Loucy (cell line): ENCODE results near the gene RNMT.

ENCODE experiments used
- H2AFZ ChIP-seq: fragments of 200-600 bp; sonication (generic); 2 replicates; pipeline ENCODE4 v1.6.0; 2016; ENCODE audit warnings: antibody characterized with exemption, mild to moderate bottlenecking, low read length, moderate library complexity
- H3F3A ChIP-seq: fragments of 200-600 bp; 2 replicates; pipeline ENCODE4 v1.6.0; 2016; ENCODE audit warnings: antibody characterized with exemption, low read depth, mild to moderate bottlenecking
- H3K27me3 ChIP-seq: fragments of 200-600 bp; sonication (generic); 2 replicates; pipeline ENCODE4 v1.6.1; 2014; ENCODE audit warnings: low read length, mild to moderate bottlenecking; ENCODE audit not compliant: insufficient read depth, poor library complexity, severe bottlenecking
- H3K36me3 ChIP-seq: fragments of 200-600 bp; sonication (generic); 2 replicates; pipeline ENCODE4 v1.6.1; 2016; ENCODE audit warnings: low read length; ENCODE audit not compliant: insufficient read depth
- H3K4me1 ChIP-seq: fragments of 200-600 bp; sonication (generic); 2 replicates; pipeline ENCODE4 v1.5.1; 2014; ENCODE audit warnings: low read length, mild to moderate bottlenecking; ENCODE audit not compliant: insufficient read depth, poor library complexity, severe bottlenecking
- H3K4me2 ChIP-seq: fragments of 200-600 bp; sonication (generic); 2 replicates; pipeline ENCODE4 v1.6.0; 2014; ENCODE audit warnings: antibody characterized with exemption, low read length, low read depth, mild to moderate bottlenecking; ENCODE audit not compliant: poor library complexity, severe bottlenecking
- H3K4me3 ChIP-seq: fragments of 200-600 bp; sonication (generic); 2 replicates; pipeline ENCODE4 v1.5.1; 2014; ENCODE audit warnings: low read length, mild to moderate bottlenecking, mixed read lengths; ENCODE audit not compliant: poor library complexity, severe bottlenecking
- H3K79me2 ChIP-seq: fragments of 200-600 bp; sonication (generic); 2 replicates; pipeline ENCODE4 v1.6.1; 2014; ENCODE audit warnings: low read length; ENCODE audit not compliant: insufficient read depth
- H3K9ac ChIP-seq: fragments of 200-600 bp; sonication (generic); 2 replicates; pipeline ENCODE4 v1.6.0; 2014; ENCODE audit warnings: mild to moderate bottlenecking, low read depth, low read length, moderate library complexity; ENCODE audit not compliant: poor library complexity, severe bottlenecking
- H3K9me2 ChIP-seq: fragments of 200-600 bp; sonication (generic); replicated peaks from 2 replicates; pipeline ENCODE4 v1.6.1; 2016; ENCODE audit warnings: low read depth, low read length, mixed read lengths
- H3K9me3 ChIP-seq: fragments of 200-600 bp; sonication (generic); 2 replicates; pipeline ENCODE4 v1.6.1; 2014; ENCODE audit warnings: mild to moderate bottlenecking, antibody characterized with exemption, low read length, low read depth; ENCODE audit not compliant: insufficient read depth
- H4K20me1 ChIP-seq: fragments of 200-600 bp; sonication (generic); 2 replicates; pipeline ENCODE4 v1.6.0; 2014; ENCODE audit warnings: antibody characterized with exemption, low read length, mild to moderate bottlenecking; ENCODE audit not compliant: insufficient read depth, poor library complexity, severe bottlenecking
- CTCF ChIP-seq: fragments of 200-600 bp; sonication (generic); conservative IDR thresholded peaks from 2 replicates; pipeline ENCODE4 v1.5.1; 2014; ENCODE audit warnings: mild to moderate bottlenecking, antibody characterized with exemption, low read length
- EZH2phosphoT487 ChIP-seq: fragments of 200-600 bp; IDR thresholded peaks from 2 replicates; pipeline ENCODE4 v1.6.1; 2018; ENCODE audit warnings: antibody characterized with exemption, mild to moderate bottlenecking, moderate library complexity, borderline replicate concordance

The RNMT gene

GRCh38 chr18:13804305-13804704, 77.8 kb downstream of the RNMT start:
- Histone ChIP-seq H3K4me3 (no peak overlapping the region), H4K20me1 (no peaks in the 10 kb centered on the region), H3K36me3 (no peaks in the 10 kb centered on the region), H3K9me2 (no peaks in the 10 kb centered on the region), H3K4me2 (no peak overlapping the region), H3K4me1 (no peaks in the 10 kb centered on the region), H3K9ac (no peak overlapping the region), H3K27me3 (no peaks in the 10 kb centered on the region), H3F3A (no peaks in the 10 kb centered on the region), H2AFZ (no peak overlapping the region), H3K79me2 (no peaks in the 10 kb centered on the region), H3K9me3 (no peaks in the 10 kb centered on the region)
- TF ChIP-seq CTCF (no peak), EZH2phosphoT487 (no peak)

- Histone ChIP-seq H3K9me2 (no peaks in the 10 kb centered on the region), H3K4me3 (no peak overlapping the region), H3K4me1 (no peaks in the 10 kb centered on the region), H2AFZ (no peak overlapping the region), H3K27me3 (no peaks in the 10 kb centered on the region), H3K79me2 (no peaks in the 10 kb centered on the region), H3K9me3 (no peaks in the 10 kb centered on the region), H3K36me3 (no peaks in the 10 kb centered on the region), H3K4me2 (no peak overlapping the region), H4K20me1 (no peaks in the 10 kb centered on the region), H3K9ac (no peak overlapping the region), H3F3A (no peaks in the 10 kb centered on the region)
- TF ChIP-seq EZH2phosphoT487 (no peak), CTCF (no peak)
These were observed 82.0 kb downstream of the RNMT start for GRCh38 chr18:13808294-13809042.

GRCh38 chr18:13809043-13809430, 82.6 kb downstream of the RNMT start:
- H3F3A ChIP-seq = no peaks in the 10 kb centered on the region
- no peak overlapping the region for H3K4me3 ChIP-seq
- no peak overlapping the region for H3K9ac ChIP-seq
- TF ChIP-seq CTCF (no peak), EZH2phosphoT487 (no peak)
- no peaks in the 10 kb centered on the region for H4K20me1 ChIP-seq
- H3K27me3 ChIP-seq = no peaks in the 10 kb centered on the region
- H3K4me2 ChIP-seq = no peak overlapping the region
- H3K4me1 ChIP-seq = no peaks in the 10 kb centered on the region
- no peak overlapping the region for H2AFZ ChIP-seq
- H3K9me3 ChIP-seq = no peaks in the 10 kb centered on the region
- H3K79me2 ChIP-seq = no peaks in the 10 kb centered on the region
- H3K9me2 ChIP-seq = no peaks in the 10 kb centered on the region
- no peaks in the 10 kb centered on the region for H3K36me3 ChIP-seq
